SK-N-SH (cell line): Measurements from ENCODE around the gene CCDC91.
A peak's percentile ranks its signal among the peaks of the same experiment; 100 is the strongest.

Experiments used
- EP300 ChIP-seq, 2 experiments: IDR thresholded peaks; 2 replicates each; pipeline versions ENCODE4 v1.4.0 to v1.6.1; 2012; ENCODE audit warnings: borderline replicate concordance in 1 of 2, low read depth in 1 of 2, low read length in 1 of 2
- MXI1 ChIP-seq: IDR thresholded peaks from 2 replicates; pipeline ENCODE4 v1.6.1; 2012; ENCODE audit warnings: mild to moderate bottlenecking, low read depth, low read length, improper control_type of control experiment
- POLR2AphosphoS5 ChIP-seq: IDR thresholded peaks from 2 replicates; pipeline ENCODE4 v1.6.1; 2012; ENCODE audit warnings: low read depth, low read length
- TAF1 ChIP-seq: IDR thresholded peaks from 2 replicates; pipeline ENCODE4 v1.6.1; 2012; ENCODE audit warnings: low read depth, mild to moderate bottlenecking, low read length, moderate library complexity, borderline replicate concordance

- TF ChIP-seq EP300 (IDR thresholded peaks at IDR 0.05; ENCODE audit: borderline replicate concordance in 1 of 2, low read depth in 1 of 2, low read length in 1 of 2) (peak in 1 of 2 experiments; percentile 67; a peak in 1 of 4 replicates), POLR2AphosphoS5 (no peak), TAF1 (no peak), MXI1 (peak; percentile 31; the same call in 1 of the 2 replicates)
Observed at GRCh38 chr12:28568704-28569103, 378.4 kb downstream of the CCDC91 start.
